Testis (tissue), 2 donors: ENCODE results near the gene STAP2.

Source experiments
- POLR2A ChIP-seq: fragments of 450-650 bp; IDR thresholded peaks from one replicate; pipeline ENCODE4 v1.6.1; 2017; ENCODE audit warnings: antibody characterized with exemption, mild to moderate bottlenecking, moderate library complexity
- TF ChIP-seq, protein P1 (sequence below), 3 experiments: fragments of 450-650 bp in 2 of 3; fragments of 200-600 bp in 1 of 3; sonication (generic) in 1 of 3; IDR thresholded peaks; one replicate each; pipeline ENCODE4 v1.5.1; 2016 to 2019; ENCODE audit warnings: antibody characterized with exemption in 3 of 3, mild to moderate bottlenecking in 2 of 3, moderate library complexity in 1 of 3

DNA sequence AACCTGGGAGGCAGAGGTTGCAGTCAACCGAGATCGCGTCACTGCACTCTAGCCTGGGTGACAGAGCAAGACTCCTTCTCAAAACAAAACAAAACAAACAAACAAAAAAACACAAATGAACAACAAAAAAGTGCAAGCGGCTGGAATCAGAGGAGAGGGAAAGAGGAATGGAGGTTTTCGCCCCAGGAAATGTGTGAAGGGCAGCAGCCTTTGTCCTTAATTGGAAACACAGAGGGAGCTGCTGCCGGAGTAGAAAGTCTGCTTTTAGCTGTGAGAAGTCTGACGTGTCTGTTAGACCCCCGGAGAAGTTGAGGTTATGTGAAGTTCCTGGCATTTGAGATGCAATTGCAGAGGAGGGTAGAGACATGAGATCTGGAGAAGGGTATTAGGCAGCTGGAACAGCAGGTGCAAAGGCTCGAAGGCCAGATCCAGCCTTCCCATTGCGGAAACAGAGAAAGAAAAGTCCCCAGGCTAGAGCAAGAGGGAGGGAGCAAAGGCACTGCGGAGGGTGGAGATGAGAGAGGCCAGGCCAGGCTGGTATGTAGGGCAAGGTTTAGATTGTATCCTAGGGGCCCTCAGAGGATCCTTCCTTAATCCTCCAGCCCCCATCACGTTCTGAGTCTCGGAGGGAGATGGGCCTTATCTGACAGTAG, 36.9 kb downstream of the STAP2 start:
- TF ChIP-seq, protein P1, sequence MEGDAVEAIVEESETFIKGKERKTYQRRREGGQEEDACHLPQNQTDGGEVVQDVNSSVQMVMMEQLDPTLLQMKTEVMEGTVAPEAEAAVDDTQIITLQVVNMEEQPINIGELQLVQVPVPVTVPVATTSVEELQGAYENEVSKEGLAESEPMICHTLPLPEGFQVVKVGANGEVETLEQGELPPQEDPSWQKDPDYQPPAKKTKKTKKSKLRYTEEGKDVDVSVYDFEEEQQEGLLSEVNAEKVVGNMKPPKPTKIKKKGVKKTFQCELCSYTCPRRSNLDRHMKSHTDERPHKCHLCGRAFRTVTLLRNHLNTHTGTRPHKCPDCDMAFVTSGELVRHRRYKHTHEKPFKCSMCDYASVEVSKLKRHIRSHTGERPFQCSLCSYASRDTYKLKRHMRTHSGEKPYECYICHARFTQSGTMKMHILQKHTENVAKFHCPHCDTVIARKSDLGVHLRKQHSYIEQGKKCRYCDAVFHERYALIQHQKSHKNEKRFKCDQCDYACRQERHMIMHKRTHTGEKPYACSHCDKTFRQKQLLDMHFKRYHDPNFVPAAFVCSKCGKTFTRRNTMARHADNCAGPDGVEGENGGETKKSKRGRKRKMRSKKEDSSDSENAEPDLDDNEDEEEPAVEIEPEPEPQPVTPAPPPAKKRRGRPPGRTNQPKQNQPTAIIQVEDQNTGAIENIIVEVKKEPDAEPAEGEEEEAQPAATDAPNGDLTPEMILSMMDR (IDR thresholded peaks at IDR 0.05): no peak
- no peak for TF ChIP-seq POLR2A
